H1 (cell line): ENCODE data around the gene MYH10. TPM values are rescaled to one million over a fixed set of nuclear protein-coding genes. Genes with fewer than 3 reads are reported as not detected.

Experiments used
- CTCF ChIA-PET: fragments of 300-600 bp; sonication (Branson Sonifier 250); formaldehyde crosslinking; loops from one replicate; lab custom pipeline; 2021; ENCODE audit not compliant: partially characterized antibody; lab: Charles Lee
- POLR2A ChIA-PET: fragments of 300-600 bp; sonication (Branson Sonifier 250); formaldehyde crosslinking; loops from one replicate; lab custom pipeline; 2021; ENCODE audit warnings: inconsistent platforms; ENCODE audit not compliant: partially characterized antibody; lab: Charles Lee
- DNase-seq, 2 experiments: peaks; one replicate each; pipeline versions ENCODE4 v3.0.0 to v3.0.0-alpha.2; 2010 to 2022; ENCODE audit warnings: low spot score in 2 of 2, low read depth in 1 of 2, mixed read lengths in 1 of 2
- FAIRE-seq: peaks from 2 replicates; lab custom pipeline; 2011; peaks lifted over from hg19 to GRCh38; lab: Jason Lieb, UNC
- H2AFZ ChIP-seq: 2 replicates; pipeline ENCODE4 v1.8.1; 2012; ENCODE audit warnings: low read length, inconsistent platforms
- H2AK5ac ChIP-seq: 2 replicates; pipeline ENCODE4 v1.6.1; 2013; ENCODE audit warnings: low read depth, low read length
- H2BK120ac ChIP-seq: replicated peaks from 2 replicates; pipeline ENCODE3; 2013; ENCODE audit warnings: low read depth, low read length, inconsistent platforms
- H2BK12ac ChIP-seq: 2 replicates; pipeline ENCODE4 v1.6.1; 2013; ENCODE audit warnings: low read depth, low read length
- H2BK15ac ChIP-seq: 2 replicates; pipeline ENCODE4 v1.6.1; 2013; ENCODE audit warnings: low read length
- H2BK20ac ChIP-seq: 2 replicates; pipeline ENCODE4 v1.6.1; 2013; ENCODE audit warnings: low read length
- H2BK5ac ChIP-seq: 2 replicates; pipeline ENCODE4 v1.6.1; 2013; ENCODE audit warnings: low read depth, low read length
- H3K14ac ChIP-seq: 2 replicates; pipeline ENCODE4 v1.6.1; 2013; ENCODE audit warnings: inconsistent platforms; ENCODE audit not compliant: insufficient read length
- H3K18ac ChIP-seq: 2 replicates; pipeline ENCODE4 v1.6.1; 2013; ENCODE audit warnings: low read length; ENCODE audit errors: extremely low read depth
- H3K23ac ChIP-seq: 2 replicates; pipeline ENCODE4 v1.6.1; 2013; ENCODE audit warnings: inconsistent platforms; ENCODE audit not compliant: insufficient read length
- H3K23me2 ChIP-seq: 2 replicates; pipeline ENCODE4 v1.6.1; 2013; ENCODE audit warnings: low read depth, low read length
- H3K27ac ChIP-seq: 2 replicates; pipeline ENCODE4 v1.6.1; 2011; ENCODE audit warnings: low read depth, low read length, inconsistent platforms
- H3K27me3 ChIP-seq, 4 experiments: replicated peaks in 1 of 4; 1 replicate in 1 of 4; 2 replicates in 3 of 4; pipeline versions ENCODE4 v1.6.1 to v1.8.1; 2011 to 2013; ENCODE audit warnings: low read length in 3 of 4, mild to moderate bottlenecking in 3 of 4, inconsistent platforms in 2 of 4, mixed read lengths in 2 of 4, moderate library complexity in 1 of 4; ENCODE audit not compliant: control insufficient read depth in 3 of 4, insufficient read depth in 3 of 4; ENCODE audit errors: extremely low read depth in 1 of 4
- H3K36me3 ChIP-seq, 4 experiments: 2 replicates each; pipeline versions ENCODE4 v1.6.1 to v1.8.1; 2011 to 2013; ENCODE audit warnings: mild to moderate bottlenecking in 4 of 4, low read length in 3 of 4, moderate library complexity in 2 of 4, control low read depth in 1 of 4, inconsistent platforms in 1 of 4; ENCODE audit not compliant: insufficient read depth in 4 of 4, control insufficient read depth in 2 of 4
- H3K4ac ChIP-seq: replicated peaks from 2 replicates; pipeline ENCODE3; 2013; ENCODE audit warnings: low read length, low read depth, mixed read lengths, inconsistent platforms; ENCODE audit not compliant: insufficient read length
- H3K4me1 ChIP-seq, 4 experiments: replicated peaks in 1 of 4; 1 replicate in 1 of 4; 2 replicates in 3 of 4; pipeline versions ENCODE4 v1.6.1 to v1.8.1; 2011 to 2013; ENCODE audit warnings: low read length in 3 of 4, inconsistent platforms in 2 of 4, mixed read lengths in 1 of 4; ENCODE audit not compliant: insufficient read depth in 4 of 4, control insufficient read depth in 3 of 4
- H3K4me2 ChIP-seq, 2 experiments: 2 replicates each; pipeline versions ENCODE4 v1.6.1 to v1.8.1; 2011 to 2013; ENCODE audit warnings: low read depth in 2 of 2, low read length in 2 of 2, control low read depth in 1 of 2, inconsistent platforms in 1 of 2, mild to moderate bottlenecking in 1 of 2; ENCODE audit not compliant: insufficient read depth in 1 of 2
- H3K4me3 ChIP-seq, 4 experiments: fragments of 200-600, 300-600 bp in 1 of 4; sonication (generic), shearing (Covaris generic), sonication (Bioruptor Twin) in 1 of 4; 2 replicates each; pipeline versions ENCODE4 v1.5.1 to v1.8.1; 2011 to 2016; ENCODE audit warnings: low read length in 4 of 4, low read depth in 3 of 4, control low read depth in 2 of 4, inconsistent platforms in 2 of 4, mild to moderate bottlenecking in 2 of 4, mixed read lengths in 1 of 4, moderate library complexity in 1 of 4; ENCODE audit not compliant: insufficient read depth in 2 of 4; ENCODE audit errors: extremely low read depth in 1 of 4
- H3K56ac ChIP-seq: replicated peaks from 2 replicates; pipeline ENCODE3; 2013; ENCODE audit warnings: low read depth, mild to moderate bottlenecking, mixed read lengths, low read length, inconsistent platforms; ENCODE audit not compliant: insufficient read length
- H3K79me1 ChIP-seq: 2 replicates; pipeline ENCODE4 v1.6.1; 2013; ENCODE audit warnings: low read depth, low read length, control low read depth
- H3K79me2 ChIP-seq, 2 experiments: 2 replicates each; pipeline versions ENCODE4 v1.6.1 to v1.8.1; 2012 to 2013; ENCODE audit warnings: low read length in 2 of 2, mild to moderate bottlenecking in 2 of 2, inconsistent platforms in 1 of 2; ENCODE audit not compliant: insufficient read depth in 2 of 2, control insufficient read depth in 1 of 2
- H3K9ac ChIP-seq, 4 experiments: replicated peaks in 1 of 4; 1 replicate in 1 of 4; 2 replicates in 3 of 4; pipeline versions ENCODE4 v1.6.1 to v1.8.1; 2011 to 2013; ENCODE audit warnings: low read depth in 3 of 4, low read length in 3 of 4, control low read depth in 2 of 4, mild to moderate bottlenecking in 2 of 4, moderate library complexity in 2 of 4, inconsistent platforms in 1 of 4; ENCODE audit errors: extremely low read depth in 1 of 4
- H3K9me3 ChIP-seq, 2 experiments: 2 replicates each; pipeline versions ENCODE4 v1.6.1 to v1.8.1; 2012 to 2013; ENCODE audit warnings: mild to moderate bottlenecking in 2 of 2, moderate library complexity in 2 of 2, control low read depth in 1 of 2, inconsistent platforms in 1 of 2, low read depth in 1 of 2, low read length in 1 of 2, mixed read lengths in 1 of 2; ENCODE audit not compliant: insufficient read depth in 2 of 2
- H4K20me1 ChIP-seq, 2 experiments: replicated peaks in 1 of 2; 2 replicates each; pipeline versions ENCODE3 to v1.8.1; 2011 to 2013; ENCODE audit warnings: inconsistent platforms in 2 of 2, low read length in 2 of 2, mild to moderate bottlenecking in 1 of 2; ENCODE audit not compliant: insufficient read depth in 2 of 2, control insufficient read depth in 1 of 2
- H4K5ac ChIP-seq: 2 replicates; pipeline ENCODE4 v1.6.1; 2013; ENCODE audit warnings: low read length, low read depth, mixed read lengths, inconsistent platforms; ENCODE audit not compliant: insufficient read length
- H4K8ac ChIP-seq: 2 replicates; pipeline ENCODE4 v1.8.0; 2013; ENCODE audit warnings: mild to moderate bottlenecking, moderate library complexity, low read length, inconsistent platforms; ENCODE audit not compliant: insufficient read depth; ENCODE audit errors: extremely low read depth
- H4K91ac ChIP-seq: replicated peaks from 2 replicates; pipeline ENCODE3; 2013; ENCODE audit warnings: low read length, mixed read lengths, inconsistent platforms; ENCODE audit not compliant: insufficient read length
- NRF1 ChIP-seq: IDR thresholded peaks from 2 replicates; pipeline ENCODE4 v1.6.1; 2011; ENCODE audit warnings: mild to moderate bottlenecking, low read depth, low read length, improper control_type of control experiment
- TAF7 ChIP-seq: optimal IDR thresholded peaks from 2 replicates; pipeline ENCODE3; 2011; ENCODE audit warnings: low read depth, mild to moderate bottlenecking, inconsistent platforms, low read length, moderate library complexity, borderline replicate concordance
- WGBS, 2 experiments: shearing (Covaris generic) in 1 of 2; methylation state at CpG; one replicate each; pipeline versions ENCODE4 v1.1.6 to v1.1.7; 2013 to 2015; ENCODE audit warnings: low lambda C conversion rate in 2 of 2, mixed read lengths in 2 of 2, inconsistent platforms in 1 of 2, low coverage in 1 of 2, missing lambda C conversion rate in 1 of 2; ENCODE audit not compliant: insufficient replicate concordance in 2 of 2, insufficient coverage in 1 of 2, insufficient read length in 1 of 2; ENCODE audit errors: extremely low coverage in 1 of 2, missing lambda C conversion rate in 1 of 2; 5-methylcytosine and 5-hydroxymethylcytosine counted together
- polyA plus RNA-seq, 7 experiments: library from polyadenylated mRNA; depleted of rRNA in 3 of 7; stranded (reverse) in 5 of 7; unstranded in 2 of 7; fragments of >200 nt in 5 of 7; fragments of 200-250 nt in 2 of 7; gene quantifications; 1 replicate in 5 of 7; 2 replicates in 1 of 7; 4 replicates in 1 of 7; pipeline versions ENCODE4 v1.2.1 to v1.2.3, GENCODE V29; 2011 to 2013; ENCODE audit warnings: missing spikeins in 2 of 7, mixed read lengths in 2 of 7
- total RNA-seq: library from RNA; stranded (reverse); fragmentation: NEBNext Ultra II Directional; extraction: Animal tissue kit (Norgen Biotek cat#: 25700); gene quantifications from 2 replicates; pipeline ENCODE4 v1.2.1, GENCODE V29; 2021
- TF ChIP-seq, protein P1 (sequence below): IDR thresholded peaks from 2 replicates; pipeline ENCODE4 v1.6.1; 2011; ENCODE audit warnings: low read depth, mild to moderate bottlenecking, low read length; ENCODE audit not compliant: insufficient read depth

Gene MYH10
- total and polyA plus RNA-seq, 2 of the 8 experiments (the other 6 are each of a cell fraction or from before 2014, with no cell fraction given), result 64.1 to 289 TPM

DNA sequence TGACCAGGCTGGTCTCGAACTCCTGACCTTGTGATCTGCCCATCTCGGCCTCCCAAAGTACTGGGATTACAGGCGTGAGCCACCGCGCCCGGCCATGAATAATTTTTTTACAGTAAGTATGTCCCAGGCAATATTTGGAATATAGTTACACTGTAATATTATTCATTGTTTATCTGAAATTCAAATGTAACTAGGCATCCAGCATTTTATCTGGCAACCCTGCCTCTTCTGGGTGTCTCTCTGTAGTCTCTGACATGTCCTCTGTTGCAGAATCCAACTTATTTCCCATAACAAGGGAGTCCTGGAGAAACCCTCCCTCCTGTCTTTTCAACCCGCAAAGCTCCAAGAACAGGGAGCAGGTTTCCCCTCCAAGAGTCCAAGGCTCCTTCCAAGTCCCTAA lies 36.9 kb upstream of the MYH10 start:
- CTCF ChIA-PET, result interaction anchor here (1.2 kb wide), 1 partner anchor 10 kb away, joined by 3 read pairs; no protein-coding TSS in a partner anchor
- Histone ChIP-seq H4K5ac (no peak overlapping the region), H3K14ac (no peak overlapping the region), H2BK120ac (no peak overlapping the region), H2AFZ (no peak overlapping the region), H3K36me3 (no peaks in the 10 kb centered on the region), H2BK5ac (no peak overlapping the region), H2AK5ac (no peak overlapping the region), H4K20me1 (no peaks in the 10 kb centered on the region), H2BK12ac (no peak overlapping the region), H3K9ac (no peak overlapping the region), H3K27ac (no peak overlapping the region), H2BK20ac (no peak overlapping the region), H3K4me1 (no peaks in the 10 kb centered on the region), H3K4ac (no peak overlapping the region), H3K4me2 (no peak overlapping the region), H2BK15ac (no peak overlapping the region), H3K79me1 (no peaks in the 10 kb centered on the region), H4K91ac (no peak overlapping the region), H3K9me3 (no peaks in the 10 kb centered on the region), H3K27me3 (no peaks in the 10 kb centered on the region), H3K56ac (no peak overlapping the region)
- 91% methylated on average over 7 of the region's 7 CpGs; no CpG with 5 or more reads in 1 of the 2 experiments for WGBS, 2 experiments
- POLR2A ChIA-PET, result no interaction called here
- no peak for FAIRE-seq
- no peak for DNase-seq
- TF ChIP-seq NRF1, result no peak
- TF ChIP-seq TAF7, result no peak
- TF ChIP-seq, protein P1, sequence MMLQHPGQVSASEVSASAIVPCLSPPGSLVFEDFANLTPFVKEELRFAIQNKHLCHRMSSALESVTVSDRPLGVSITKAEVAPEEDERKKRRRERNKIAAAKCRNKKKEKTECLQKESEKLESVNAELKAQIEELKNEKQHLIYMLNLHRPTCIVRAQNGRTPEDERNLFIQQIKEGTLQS, result no peak
- TF ChIP-seq, all 59 proteins: peak for 0
- no peak overlapping the region for H3K18ac ChIP-seq
- H3K79me2 ChIP-seq, result no peaks in the 10 kb centered on the region
- H3K23ac ChIP-seq, result no peak overlapping the region
- H3K23me2 ChIP-seq, result no peaks in the 10 kb centered on the region
- no peak overlapping the region for H3K4me3 ChIP-seq
- H4K8ac ChIP-seq, result no peak overlapping the region
